GM18499 (cell line): Measurements from ENCODE around the gene CEP72.

Experiments used
- ATAC-seq: cut with Tn5 transposase; IDR thresholded peaks from one replicate; pipeline ENCODE4 v1.9.1; 2021; ENCODE audit warnings: moderate number of reproducible peaks; ENCODE audit not compliant: insufficient read depth, unreplicated experiment

CEP72 gene

GRCh38 chr5:633501-633955 lies 21.4 kb downstream of the CEP72 start:
- no peak for ATAC-seq

GRCh38 chr5:634191-634590 lies 22.1 kb downstream of the CEP72 start:
- ATAC-seq: no peak

GRCh38 chr5:635306-636055 lies 23.3 kb downstream of the CEP72 start:
- no peak for ATAC-seq

- ATAC-seq: no peak
These were observed 24.8 kb downstream of the CEP72 start for GRCh38 chr5:636951-637350.

- no peak for ATAC-seq
These were observed 25.7 kb downstream of the CEP72 start for GRCh38 chr5:637581-638450.

GRCh38 chr5:638501-639252 lies 26.5 kb downstream of the CEP72 start:
- ATAC-seq: no peak

- ATAC-seq: no peak
These were observed 27.1 kb downstream of the CEP72 start for GRCh38 chr5:639253-639530.

- ATAC-seq: no peak
These were observed 27.6 kb downstream of the CEP72 start for GRCh38 chr5:639584-640213.

GRCh38 chr5:640461-641330 lies 28.6 kb downstream of the CEP72 start:
- no peak for ATAC-seq

GRCh38 chr5:641331-641765 lies 29.2 kb downstream of the CEP72 start:
- no peak for ATAC-seq

- ATAC-seq: no peak
These were observed 30.3 kb downstream of the CEP72 start for GRCh38 chr5:642481-642880.

GRCh38 chr5:643351-643801 lies 31.2 kb downstream of the CEP72 start:
- ATAC-seq: peak; percentile 26

- ATAC-seq: peak; percentile 82
These were observed 31.7 kb downstream of the CEP72 start for GRCh38 chr5:643811-644271.

- ATAC-seq: no peak
These were observed 32.4 kb downstream of the CEP72 start for GRCh38 chr5:644509-644908.

GRCh38 chr5:644971-645370 lies 32.8 kb downstream of the CEP72 start:
- no peak for ATAC-seq

GRCh38 chr5:645421-645820 lies 33.3 kb downstream of the CEP72 start:
- ATAC-seq: no peak

GRCh38 chr5:646396-647201 lies 34.5 kb downstream of the CEP72 start:
- no peak for ATAC-seq

- no peak for ATAC-seq
These were observed 35.2 kb downstream of the CEP72 start for GRCh38 chr5:647311-647710.

- no peak for ATAC-seq
These were observed 35.6 kb downstream of the CEP72 start for GRCh38 chr5:647727-648126.
